ENCODE measurements around the gene GIGYF2.

GIGYF2 gene

GRCh38 chr2:232884549-232885263 lies 187.6 kb downstream of the GIGYF2 start:
- no peak for TF ChIP-seq CTCF (IDR thresholded peaks at IDR 0.05; ENCODE audit: extremely low read depth, missing control alignments)
- no peak for DNase-seq (ENCODE audit: low spot score)

- no peak for DNase-seq (ENCODE audit: low spot score)
- no peak for TF ChIP-seq CTCF (IDR thresholded peaks at IDR 0.05; ENCODE audit: extremely low read depth, missing control alignments)
These were observed 188.3 kb downstream of the GIGYF2 start for GRCh38 chr2:232885264-232885961.

- DNase-seq (ENCODE audit: low spot score) = no peak
- no peak for TF ChIP-seq CTCF (IDR thresholded peaks at IDR 0.05; ENCODE audit: extremely low read depth, missing control alignments)
These were observed 189.0 kb downstream of the GIGYF2 start for GRCh38 chr2:232886176-232886575.

DNA sequence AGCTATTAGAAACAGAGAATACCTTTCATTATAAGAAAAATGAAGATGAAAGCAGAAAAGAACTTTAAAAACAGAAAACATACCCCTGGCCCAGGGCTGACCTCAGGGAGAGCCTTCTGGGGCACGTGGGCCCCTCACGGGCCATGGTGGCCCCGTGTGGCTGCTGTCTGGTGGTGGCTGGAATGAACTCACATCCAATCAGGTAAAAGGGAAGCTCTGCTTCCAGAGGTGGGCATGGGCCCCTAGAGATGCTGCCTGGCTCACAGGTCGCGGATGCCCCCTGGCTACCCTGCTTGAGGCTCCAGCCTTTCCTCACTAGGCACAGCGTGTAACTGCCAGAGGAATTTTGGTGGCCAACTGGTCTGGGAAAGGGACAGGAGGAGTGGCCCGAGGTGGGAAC lies 189.5 kb downstream of the GIGYF2 start:
- no peak for TF ChIP-seq CTCF (IDR thresholded peaks at IDR 0.05; ENCODE audit: extremely low read depth, missing control alignments)
- no peak for DNase-seq (ENCODE audit: low spot score)

DNA sequence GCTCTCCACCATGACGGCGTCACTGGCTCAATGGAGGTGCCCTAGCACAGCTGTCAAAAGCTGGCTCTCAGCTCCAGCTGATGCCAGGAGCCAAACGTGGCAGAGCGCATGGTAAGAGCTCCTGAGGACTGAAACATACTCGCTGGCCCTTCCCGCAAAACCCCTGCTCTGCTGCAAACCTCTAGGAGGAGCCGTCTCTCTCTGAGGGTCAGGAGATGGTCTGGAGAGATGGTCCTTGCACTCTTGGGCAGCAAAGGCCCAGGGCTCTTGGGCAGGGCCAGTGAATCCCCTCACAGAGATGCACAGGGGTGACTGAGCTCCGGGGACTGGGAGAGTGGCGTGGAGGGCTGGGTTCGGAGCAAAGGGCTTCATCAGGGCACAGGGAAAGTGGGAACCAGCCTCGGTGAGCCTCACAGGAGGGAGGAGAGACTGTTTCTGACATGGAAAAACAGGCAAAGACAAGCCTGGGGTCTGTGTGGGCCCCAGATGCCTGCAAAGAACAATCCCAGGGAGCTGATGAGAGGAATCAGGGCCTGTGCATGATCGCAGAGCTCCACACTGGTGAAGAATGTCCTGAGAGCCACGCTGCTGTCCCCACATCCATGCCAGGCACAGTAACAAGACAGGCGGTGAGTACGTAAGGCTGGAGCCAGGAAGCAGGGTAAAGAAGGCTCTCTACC lies 190.2 kb downstream of the GIGYF2 start:
- no peak for TF ChIP-seq CTCF (IDR thresholded peaks at IDR 0.05; ENCODE audit: extremely low read depth, missing control alignments)
- DNase-seq (ENCODE audit: low spot score) = no peak

GRCh38 chr2:232888099-232888836 lies 191.1 kb downstream of the GIGYF2 start:
- DNase-seq (ENCODE audit: low spot score) = no peak
- no peak for TF ChIP-seq CTCF (IDR thresholded peaks at IDR 0.05; ENCODE audit: extremely low read depth, missing control alignments)
